Spleen (tissue), 11 donors: Measurements from ENCODE around the gene RELA. TPM values are rescaled to one million over a fixed set of nuclear protein-coding genes. Genes with fewer than 3 reads are reported as not detected.
A peak's percentile ranks its signal among the peaks of the same experiment; 100 is the strongest.
"Not testable (repeated sequence)": the region's sequence is repeated elsewhere in the genome, so short reads cannot be mapped to it uniquely, and the experiment has no call there.

Experiments used
- DNase-seq: peaks from one replicate; pipeline ENCODE4 v3.0.0-alpha.2; 2020
- H3K27ac ChIP-seq, 8 donors: fragments of 200-600 bp; sonication (generic) in 7 of 8; 1 replicate in 4 of 8; 2 replicates in 4 of 8; pipeline versions ENCODE4 v1.5.0 to v1.8.0; 2016 to 2021; ENCODE audit warnings: inconsistent platforms in 4 of 8, mild to moderate bottlenecking in 4 of 8, moderate library complexity in 1 of 8
- H3K27me3 ChIP-seq, 7 donors: fragments of 200-600 bp; sonication (generic) in 6 of 7; replicated peaks in 1 of 7; 1 replicate in 4 of 7; 2 replicates in 3 of 7; pipeline versions ENCODE4 v1.5.0 to v1.8.0; 2016 to 2021; ENCODE audit warnings: inconsistent platforms in 3 of 7, mild to moderate bottlenecking in 1 of 7
- H3K36me3 ChIP-seq, 6 donors: fragments of 200-600 bp; sonication (generic) in 5 of 6; 1 replicate in 4 of 6; 2 replicates in 2 of 6; pipeline versions ENCODE4 v1.5.0 to v1.8.0; 2016 to 2021; ENCODE audit warnings: inconsistent platforms in 2 of 6
- H3K4me1 ChIP-seq, 6 donors: fragments of 200-600 bp; sonication (generic) in 5 of 6; 1 replicate in 3 of 6; 2 replicates in 3 of 6; pipeline versions ENCODE4 v1.5.0 to v1.8.0; 2016 to 2021; ENCODE audit warnings: inconsistent platforms in 3 of 6
- H3K4me3 ChIP-seq, 8 donors: fragments of 200-600 bp; sonication (generic) in 7 of 8; 1 replicate in 4 of 8; 2 replicates in 4 of 8; pipeline versions ENCODE4 v1.5.0 to v1.8.0; 2016 to 2021; ENCODE audit warnings: inconsistent platforms in 4 of 8, mild to moderate bottlenecking in 4 of 8, moderate library complexity in 2 of 8
- H3K9me3 ChIP-seq, 8 donors: fragments of 200-600 bp; sonication (generic) in 7 of 8; 1 replicate in 4 of 8; 2 replicates in 4 of 8; pipeline versions ENCODE4 v1.5.0 to v1.8.0; 2016 to 2021; ENCODE audit warnings: inconsistent platforms in 4 of 8
- CTCF ChIP-seq, 11 experiments: fragments of 200-600 bp in 7 of 11; fragments of 450-650 bp in 4 of 11; sonication (generic) in 4 of 11; IDR thresholded peaks in 8 of 11; conservative IDR thresholded peaks in 3 of 11; 1 replicate in 7 of 11; 2 replicates in 4 of 11; pipeline versions ENCODE4 v1.4.0 to v1.8.0; 2016 to 2021; ENCODE audit warnings: antibody characterized with exemption in 11 of 11, inconsistent platforms in 4 of 11, mild to moderate bottlenecking in 1 of 11
- POLR2A ChIP-seq, 3 donors: fragments of 450-650 bp; IDR thresholded peaks; one replicate each; pipeline ENCODE4 v1.5.1; 2017; ENCODE audit warnings: antibody characterized with exemption in 3 of 3, mild to moderate bottlenecking in 1 of 3
- POLR2AphosphoS5 ChIP-seq, 3 donors: sonication (generic); formaldehyde crosslinking; IDR thresholded peaks; one replicate each; pipeline ENCODE4 v1.5.1; 2017; ENCODE audit warnings: antibody characterized with exemption in 3 of 3
- WGBS, 5 donors: extraction: QIAGEN DNeasy Blood & Tissue Kit in 3 of 5; methylation state at CpG; one replicate each; pipeline versions ENCODE4 v1.1.5 to v1.1.7; 2013 to 2018; 5-methylcytosine and 5-hydroxymethylcytosine counted together
- intact Hi-C: fragments of 100-400 bp; cut with DNase I; formaldehyde crosslinking; loops from one replicate; pipeline ENCODE4 v1.15.0; 2023; ENCODE audit warnings: low total_unique reads
- polyA plus RNA-seq, 3 donors: library from polyadenylated mRNA; stranded (reverse); fragments of 200-250 nt; gene quantifications; one replicate each; pipeline ENCODE4 v1.2.1, GENCODE V29; 2013
- total RNA-seq, 7 donors: library from RNA; depleted of rRNA in 3 of 7; stranded (reverse); fragments of >200 nt in 3 of 7; fragmentation: NEBNext Ultra II Directional in 4 of 7; extraction: Animal tissue kit (Norgen Biotek cat#: 25700) in 4 of 7; gene quantifications; one replicate each; pipeline versions ENCODE4 v1.1.0 to v1.2.1, GENCODE V29; 2016 to 2021
- donor health status: healthy with polysubstance abuse.
- donor health status: DM: no; HTN: no; CAD: no; lungs with moderate emphysema.
- donor health status: DM: no; HTN: no; CAD: no.
- donor health status: Bipolar disorder and iron deficiency.
- donor health status: healthy.
- donor health status: DM: no; HTN: no; CAD: no.
- donor health status: DM: yes; HTN: yes; CAD: no.

The RELA gene
- total and polyA plus RNA-seq, 10 donors, result 25.8 to 115 (median 69.5) TPM

- Histone ChIP-seq H3K9me3 (no peaks in the 10 kb centered on the region), H3K27ac (peak overlapping the region; percentile 93 to 99 (median 98)), H3K36me3 (peaks cover 9 to 56% (median 50%) of the 10 kb centered on the region in 6 donors), H3K27me3 (no peaks in the 10 kb centered on the region), H3K4me1 (peaks cover 17 to 70% (median 46%) of the 10 kb centered on the region in 6 donors), H3K4me3 (peak overlapping the region; percentile 62 to 97 (median 86))
- intact Hi-C loops, result no loop called here
- TF ChIP-seq POLR2A (IDR thresholded peaks at IDR 0.05), result no peak
- peak; percentile 84 for DNase-seq
- 51 to 78% (median 69%) methylated on average over 6 to 25 of the region's 25 CpGs for WGBS, 5 donors
These were observed 993 bp downstream of the RELA start for GRCh38 chr11:65661599-65662246.

GRCh38 chr11:65660908-65661307, 1.8 kb downstream of the RELA start:
- H3K9me3 ChIP-seq, H3K27me3 ChIP-seq, intact Hi-C loops: not testable (repeated sequence)
- Histone ChIP-seq H3K27ac (peak overlapping the region in 2 of 8 donors; percentile 99), H3K36me3 (peaks cover 9 to 61% (median 58%) of the 10 kb centered on the region in 6 donors), H3K4me3 (peak overlapping the region in 3 of 8 donors; percentile 85 to 97 (median 91)), H3K4me1 (peaks cover 17 to 74% (median 46%) of the 10 kb centered on the region in 6 donors)
- peak; percentile 52 for DNase-seq
- WGBS, 5 donors, result 92 to 98% (median 93%) methylated on average over 8 to 9 of the region's 9 CpGs

GRCh38 chr11:65660038-65660437, 2.7 kb downstream of the RELA start:
- Histone ChIP-seq H3K27ac (peak overlapping the region in 3 of 8 donors; percentile 13 to 99 (median 50)), H3K9me3 (no peaks in the 10 kb centered on the region), H3K4me3 (no peak overlapping the region), H3K4me1 (peaks cover 17 to 83% (median 50%) of the 10 kb centered on the region in 6 donors), H3K27me3 (no peaks in the 10 kb centered on the region), H3K36me3 (peaks cover 9 to 69% (median 66%) of the 10 kb centered on the region in 6 donors)
- 87 to 95% (median 93%) methylated on average over 9 of the region's 9 CpGs for WGBS, 5 donors
- TF ChIP-seq POLR2A (IDR thresholded peaks at IDR 0.05), result no peak
- no peak for TF ChIP-seq POLR2AphosphoS5 (IDR thresholded peaks at IDR 0.05)
- TF ChIP-seq CTCF (IDR thresholded peaks at IDR 0.05 in 8 of 11, conservative IDR thresholded peaks at IDR 0.05 in 3 of 11), result no peak
- DNase-seq, result peak; percentile 70
- intact Hi-C loops, result no loop called here

- intact Hi-C loops, result no loop called here
- H3K9me3 ChIP-seq, result no peaks in the 10 kb centered on the region
- H3K36me3 ChIP-seq, result peaks cover 9 to 86% (median 78%) of the 10 kb centered on the region in 6 donors
- 89 to 95% (median 93%) methylated on average over 11 to 21 of the region's 21 CpGs for WGBS, 5 donors
- peaks cover 20 to 83% (median 52%) of the 10 kb centered on the region in 6 donors for H3K4me1 ChIP-seq
- peak overlapping the region in 1 of 8 donors; percentile 50 for H3K27ac ChIP-seq
- peak; percentile 63 for DNase-seq
- H3K4me3 ChIP-seq, result no peak overlapping the region
- TF ChIP-seq POLR2A (IDR thresholded peaks at IDR 0.05) (no peak), POLR2AphosphoS5 (IDR thresholded peaks at IDR 0.05) (peak in 1 of 3 donors; percentile 67)
- H3K27me3 ChIP-seq, result no peaks in the 10 kb centered on the region
These were observed 4.3 kb downstream of the RELA start for GRCh38 chr11:65658174-65659021.

- peaks cover 9 to 87% (median 78%) of the 10 kb centered on the region in 6 donors for H3K36me3 ChIP-seq
- intact Hi-C loops, result no loop called here
- peak in 2 of 3 donors; percentile 23 to 31 for TF ChIP-seq POLR2AphosphoS5 (IDR thresholded peaks at IDR 0.05)
- TF ChIP-seq CTCF (IDR thresholded peaks at IDR 0.05 in 8 of 11, conservative IDR thresholded peaks at IDR 0.05 in 3 of 11), result no peak
- WGBS, 5 donors, result 87 to 93% (median 90%) methylated on average over 7 of the region's 7 CpGs
- H3K4me1 ChIP-seq, result peaks cover 26 to 92% (median 60%) of the 10 kb centered on the region in 6 donors
- H3K4me3 ChIP-seq, result no peak overlapping the region
- no peak overlapping the region for H3K27ac ChIP-seq
- no peaks in the 10 kb centered on the region for H3K27me3 ChIP-seq
- H3K9me3 ChIP-seq, result no peaks in the 10 kb centered on the region
- DNase-seq, result peak; percentile 71
These were observed 5.3 kb downstream of the RELA start for GRCh38 chr11:65657426-65657825.
